Subcutaneous adipose tissue (tissue), 4 donors: ENCODE measurements around the gene KCNA5. TPM values are rescaled to one million over a fixed set of nuclear protein-coding genes. Genes with fewer than 3 reads are reported as not detected.

Source experiments
- total RNA-seq, 4 donors: library from RNA; depleted of rRNA; stranded (reverse); fragments of >200 nt; gene quantifications; one replicate each; pipeline ENCODE4 v1.1.0, GENCODE V29; 2016
- TF ChIP-seq, protein P1 (sequence below): fragments of 450-650 bp; IDR thresholded peaks from one replicate; pipeline ENCODE4 v1.5.1; 2016; ENCODE audit warnings: low read depth, mild to moderate bottlenecking, control low read depth, antibody characterized with exemption, moderate library complexity

KCNA5 gene
- total RNA-seq: under 1 TPM in 3 of 4 donors, not detected in 1; 0.19 to 0.33 (median 0.22) TPM

DNA sequence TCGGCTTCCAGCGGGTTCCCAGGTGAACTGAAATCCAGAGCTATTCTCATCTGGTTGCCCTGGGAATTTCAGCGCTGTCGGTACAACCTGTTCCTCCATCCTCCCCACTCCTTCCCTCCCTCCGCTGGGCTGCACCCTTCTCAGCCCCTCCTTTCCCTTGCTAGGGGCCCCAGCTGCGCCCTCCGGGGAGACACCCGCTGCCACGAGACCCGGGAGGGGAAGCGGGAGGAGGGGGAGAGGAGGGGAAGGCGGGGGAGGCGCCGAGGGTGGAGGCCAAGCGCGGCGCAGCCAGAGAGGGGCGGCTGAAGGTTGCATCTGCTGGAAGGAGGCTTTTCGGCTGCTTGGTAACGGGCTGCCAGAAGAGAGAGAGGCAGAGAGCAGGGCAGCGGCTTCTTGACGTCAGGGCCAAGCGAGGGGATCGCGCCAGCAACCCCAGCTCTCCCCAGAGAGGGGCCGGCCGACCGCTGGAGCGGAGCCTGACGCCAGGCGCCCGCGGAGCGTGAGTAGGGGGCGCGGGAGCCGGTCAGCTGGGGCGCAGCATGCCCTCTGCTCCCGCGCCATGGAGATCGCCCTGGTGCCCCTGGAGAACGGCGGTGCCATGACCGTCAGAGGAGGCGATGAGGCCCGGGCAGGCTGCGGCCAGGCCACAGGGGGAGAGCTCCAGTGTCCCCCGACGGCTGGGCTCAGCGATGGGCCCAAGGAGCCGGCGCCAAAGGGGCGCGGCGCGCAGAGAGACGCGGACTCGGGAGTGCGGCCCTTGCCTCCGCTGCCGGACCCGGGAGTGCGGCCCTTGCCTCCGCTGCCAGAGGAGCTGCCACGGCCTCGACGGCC is at the start of gene KCNA5:
Gene KCNA5, plus strand, starts transcription at position 291 of the 831 bp plus-strand sequence. Its CDS starts 269 bp downstream, at position 560.
- TF ChIP-seq, protein P1, sequence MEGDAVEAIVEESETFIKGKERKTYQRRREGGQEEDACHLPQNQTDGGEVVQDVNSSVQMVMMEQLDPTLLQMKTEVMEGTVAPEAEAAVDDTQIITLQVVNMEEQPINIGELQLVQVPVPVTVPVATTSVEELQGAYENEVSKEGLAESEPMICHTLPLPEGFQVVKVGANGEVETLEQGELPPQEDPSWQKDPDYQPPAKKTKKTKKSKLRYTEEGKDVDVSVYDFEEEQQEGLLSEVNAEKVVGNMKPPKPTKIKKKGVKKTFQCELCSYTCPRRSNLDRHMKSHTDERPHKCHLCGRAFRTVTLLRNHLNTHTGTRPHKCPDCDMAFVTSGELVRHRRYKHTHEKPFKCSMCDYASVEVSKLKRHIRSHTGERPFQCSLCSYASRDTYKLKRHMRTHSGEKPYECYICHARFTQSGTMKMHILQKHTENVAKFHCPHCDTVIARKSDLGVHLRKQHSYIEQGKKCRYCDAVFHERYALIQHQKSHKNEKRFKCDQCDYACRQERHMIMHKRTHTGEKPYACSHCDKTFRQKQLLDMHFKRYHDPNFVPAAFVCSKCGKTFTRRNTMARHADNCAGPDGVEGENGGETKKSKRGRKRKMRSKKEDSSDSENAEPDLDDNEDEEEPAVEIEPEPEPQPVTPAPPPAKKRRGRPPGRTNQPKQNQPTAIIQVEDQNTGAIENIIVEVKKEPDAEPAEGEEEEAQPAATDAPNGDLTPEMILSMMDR: no peak

DNA sequence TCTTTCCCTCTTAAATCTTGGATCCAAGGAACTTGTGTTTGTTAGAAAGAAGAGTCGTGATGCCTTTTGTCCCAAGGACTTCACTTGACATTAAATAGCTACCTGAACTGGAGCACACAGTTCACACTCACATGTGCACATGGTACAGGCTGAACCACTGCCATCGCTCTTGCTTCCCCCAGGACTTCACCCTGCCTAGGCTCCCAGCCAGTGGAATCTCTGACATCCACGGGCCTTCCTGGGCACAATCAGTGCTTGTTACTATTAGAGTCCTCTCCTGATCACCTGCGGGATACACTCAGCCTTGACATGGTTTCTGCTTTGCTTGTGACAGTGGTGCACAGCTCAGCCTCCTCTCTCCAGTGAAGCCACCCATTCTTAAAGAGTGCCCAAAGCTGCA is 49.1 kb upstream of the KCNA5 start:
- TF ChIP-seq, protein P1: no peak

DNA sequence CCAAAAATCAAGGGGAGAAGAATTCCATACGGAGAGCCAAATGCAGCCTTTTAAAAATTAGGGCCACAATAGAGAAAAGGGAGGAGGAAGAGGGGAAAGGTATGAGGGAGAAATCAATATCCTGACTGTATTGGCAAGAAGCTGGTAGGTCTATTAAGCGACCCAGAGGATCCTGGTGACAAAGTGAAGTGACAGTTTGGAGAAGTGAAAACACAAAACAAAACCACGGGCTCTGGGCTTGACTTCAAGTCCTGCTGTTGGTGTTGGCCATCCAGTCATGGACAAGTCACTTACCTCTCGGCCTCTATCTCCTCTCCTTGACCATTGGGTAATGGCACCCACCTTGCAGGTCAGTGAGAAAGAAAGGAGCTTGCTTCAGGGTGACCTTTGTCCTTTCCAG is 47.0 kb upstream of the KCNA5 start:
- TF ChIP-seq, protein P1: no peak

DNA sequence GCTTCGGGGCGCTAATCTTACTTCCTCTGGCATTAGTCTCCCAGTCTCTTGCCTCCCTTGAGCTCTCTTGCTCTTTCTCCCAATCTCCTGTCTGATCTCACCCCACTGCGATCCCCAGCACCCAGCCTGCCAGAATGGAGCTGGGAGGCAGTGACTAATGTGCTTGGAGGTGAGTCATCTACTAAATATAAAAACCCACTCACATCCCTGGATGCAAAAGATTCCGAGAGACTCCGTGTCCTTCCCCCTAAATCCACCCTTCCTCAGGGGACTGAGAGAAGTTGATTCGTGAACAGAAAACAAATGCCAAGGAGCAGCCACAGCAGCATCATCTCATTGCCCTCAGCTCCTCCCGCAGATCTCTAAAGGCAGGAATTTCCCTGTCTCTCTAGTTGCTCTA is 45.7 kb upstream of the KCNA5 start:
- TF ChIP-seq, protein P1: no peak

DNA sequence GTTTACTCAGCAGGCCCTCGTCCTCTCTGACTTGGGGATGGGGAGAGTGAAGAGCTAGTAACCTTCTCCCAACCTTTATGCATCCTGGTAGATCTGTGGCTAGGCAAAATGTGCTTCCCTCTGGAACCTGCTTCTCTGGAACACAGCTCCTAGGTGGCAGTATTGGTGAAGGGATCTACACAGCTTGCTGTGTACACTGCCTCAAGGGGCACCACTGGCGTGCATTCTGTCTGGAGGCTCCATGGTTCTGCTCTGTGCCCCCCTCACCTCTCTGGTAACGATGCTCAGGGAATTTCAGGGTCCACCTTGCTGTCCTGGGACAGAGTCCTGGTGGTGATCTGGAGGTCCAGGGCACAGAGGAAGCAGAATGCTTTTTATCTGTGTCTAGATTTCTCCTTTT is 43.5 kb upstream of the KCNA5 start:
- TF ChIP-seq, protein P1: no peak

DNA sequence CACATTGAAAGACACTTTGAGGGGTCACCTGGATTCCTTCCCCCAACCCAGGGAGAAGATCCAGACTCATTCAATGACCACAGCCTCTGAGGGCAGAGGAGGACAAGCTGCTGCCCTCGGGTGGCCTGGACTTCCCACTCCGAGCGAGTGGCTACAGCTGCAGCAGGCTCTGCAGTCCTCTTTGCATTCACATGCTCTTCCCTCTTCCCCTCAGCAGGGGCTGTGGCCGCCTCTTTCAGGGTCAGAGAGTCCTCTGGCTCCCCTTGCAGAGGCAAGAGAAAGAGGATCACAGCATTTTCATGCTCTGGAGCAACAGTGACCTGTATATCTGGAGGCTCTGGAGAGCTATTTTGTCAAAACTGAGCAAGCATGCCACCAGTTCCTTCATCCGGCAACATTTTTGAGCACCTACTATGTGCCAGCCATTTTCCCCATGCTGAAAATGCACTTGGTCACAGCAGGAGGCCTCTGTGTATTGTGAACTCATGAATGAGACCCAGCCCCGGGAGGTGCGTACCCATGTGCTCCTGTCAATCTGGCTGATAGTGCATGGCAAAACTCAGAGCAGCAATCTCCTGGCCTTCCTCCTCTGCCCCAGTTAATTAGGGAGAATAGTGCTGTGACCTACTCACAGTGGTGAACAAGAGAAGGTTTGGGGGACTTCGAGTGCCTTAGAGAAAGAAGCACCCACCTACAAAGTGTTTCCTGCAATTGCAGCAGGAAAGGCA is 42.9 kb upstream of the KCNA5 start:
- TF ChIP-seq, protein P1: no peak

DNA sequence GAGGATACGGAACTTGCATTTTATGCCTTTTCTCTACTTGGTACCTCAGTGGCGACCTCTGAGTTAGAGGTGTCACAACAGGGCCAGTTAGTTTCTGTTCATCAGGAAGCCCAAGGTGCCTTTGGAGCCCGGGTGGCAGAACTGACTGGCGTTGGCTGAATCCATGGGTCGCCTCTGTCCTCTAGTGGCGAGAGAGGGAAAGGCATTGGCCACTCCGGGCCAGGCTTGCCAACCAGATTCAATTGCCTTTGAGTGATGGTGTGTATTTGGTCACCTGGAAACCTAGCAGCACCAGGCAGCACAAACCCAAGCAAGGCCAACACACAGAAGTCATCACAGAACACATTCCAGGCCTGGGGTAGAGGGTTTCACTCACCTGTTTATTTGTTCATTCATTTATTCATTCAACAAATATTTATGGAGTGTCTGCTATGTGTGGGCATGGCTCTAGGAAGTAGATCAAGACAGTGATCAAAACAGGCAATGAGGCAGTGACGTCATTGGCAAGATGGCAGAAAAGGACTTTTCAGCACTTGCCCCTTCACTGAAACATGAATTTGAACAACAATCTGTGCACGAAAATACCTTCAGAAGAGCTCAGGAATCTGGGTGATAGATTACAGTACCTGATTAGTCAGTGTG is 40.5 kb upstream of the KCNA5 start:
- TF ChIP-seq, protein P1: no peak
